Body of pancreas (tissue), 4 donors: Measurements from ENCODE around the gene CGNL1. TPM values are rescaled to one million over a fixed set of nuclear protein-coding genes. Genes with fewer than 3 reads are reported as not detected.

Experiments
- ATAC-seq: fragments of 150-250 bp; one replicate; pipeline ENCODE4 v1.9.1; 2016
- DNase-seq, 4 donors: peaks; one replicate each; pipeline ENCODE4 v3.0.0-alpha.2; 2019
- H3K27ac ChIP-seq, 4 donors: fragments of 200-600 bp; sonication (generic); 1 replicate in 3 of 4; 2 replicates in 1 of 4; pipeline versions ENCODE4 v1.5.1 to v1.6.1; 2016 to 2019; ENCODE audit warnings: mild to moderate bottlenecking in 1 of 4, mixed read lengths in 1 of 4, moderate library complexity in 1 of 4
- H3K27me3 ChIP-seq, 2 donors: fragments of 200-600 bp; sonication (generic); one replicate each; pipeline ENCODE4 v1.6.0; 2016; ENCODE audit warnings: mild to moderate bottlenecking in 1 of 2
- H3K36me3 ChIP-seq, 2 donors: fragments of 200-600 bp; sonication (generic); replicated peaks in 1 of 2; 2 replicates each; pipeline ENCODE4 v1.5.1; 2016; ENCODE audit warnings: low read depth in 2 of 2; ENCODE audit not compliant: insufficient read depth in 1 of 2
- H3K4me1 ChIP-seq: fragments of 200-600 bp; sonication (generic); one replicate; pipeline ENCODE4 v1.6.0; 2016
- H3K4me3 ChIP-seq, 2 donors: fragments of 200-600 bp; sonication (generic); 1 replicate in 1 of 2; 2 replicates in 1 of 2; pipeline ENCODE4 v1.5.1; 2016 to 2019
- H3K9me3 ChIP-seq, 3 donors: fragments of 200-600 bp; sonication (generic); 1 replicate in 2 of 3; 2 replicates in 1 of 3; pipeline ENCODE4 v1.5.1; 2016
- POLR2A ChIP-seq, 3 donors: fragments of 450-650 bp; IDR thresholded peaks; one replicate each; pipeline ENCODE4 v1.6.1; 2016; ENCODE audit warnings: antibody characterized with exemption in 3 of 3, mild to moderate bottlenecking in 2 of 3
- WGBS, 2 donors: methylation state at CpG; one replicate each; pipeline ENCODE4 v1.1.5; 2017; 5-methylcytosine and 5-hydroxymethylcytosine counted together
- intact Hi-C: fragments of 100-400 bp; cut with DNase I; formaldehyde crosslinking; loops from one replicate; pipeline ENCODE4 v1.15.1; 2023
- total RNA-seq, 2 donors: library from RNA; depleted of rRNA; stranded (reverse); fragments of >200 nt; gene quantifications; one replicate each; pipeline ENCODE4 v1.1.0, GENCODE V29; 2016
- TF ChIP-seq, protein P1 (sequence below), 7 experiments: fragments of 450-650 bp in 4 of 7; fragments of 200-600 bp in 3 of 7; sonication (generic) in 3 of 7; IDR thresholded peaks; one replicate each; pipeline ENCODE4 v1.5.1; 2016 to 2019; ENCODE audit warnings: antibody characterized with exemption in 7 of 7

Gene CGNL1
- total RNA-seq, 2 donors from 2014 or later, result 24.7 to 30.6 TPM

- H3K27me3 ChIP-seq, result no peaks in the 10 kb centered on the region
- 71 to 75% methylated on average over 11 to 12 of the region's 12 CpGs for WGBS, 2 donors
- no peak for ATAC-seq
- intact Hi-C loops, result no loop called here
- no peaks in the 10 kb centered on the region for H3K9me3 ChIP-seq
- H3K4me3 ChIP-seq, result no peak overlapping the region
- no peak overlapping the region for H3K27ac ChIP-seq
- DNase-seq, result no peak
- TF ChIP-seq, protein P1, sequence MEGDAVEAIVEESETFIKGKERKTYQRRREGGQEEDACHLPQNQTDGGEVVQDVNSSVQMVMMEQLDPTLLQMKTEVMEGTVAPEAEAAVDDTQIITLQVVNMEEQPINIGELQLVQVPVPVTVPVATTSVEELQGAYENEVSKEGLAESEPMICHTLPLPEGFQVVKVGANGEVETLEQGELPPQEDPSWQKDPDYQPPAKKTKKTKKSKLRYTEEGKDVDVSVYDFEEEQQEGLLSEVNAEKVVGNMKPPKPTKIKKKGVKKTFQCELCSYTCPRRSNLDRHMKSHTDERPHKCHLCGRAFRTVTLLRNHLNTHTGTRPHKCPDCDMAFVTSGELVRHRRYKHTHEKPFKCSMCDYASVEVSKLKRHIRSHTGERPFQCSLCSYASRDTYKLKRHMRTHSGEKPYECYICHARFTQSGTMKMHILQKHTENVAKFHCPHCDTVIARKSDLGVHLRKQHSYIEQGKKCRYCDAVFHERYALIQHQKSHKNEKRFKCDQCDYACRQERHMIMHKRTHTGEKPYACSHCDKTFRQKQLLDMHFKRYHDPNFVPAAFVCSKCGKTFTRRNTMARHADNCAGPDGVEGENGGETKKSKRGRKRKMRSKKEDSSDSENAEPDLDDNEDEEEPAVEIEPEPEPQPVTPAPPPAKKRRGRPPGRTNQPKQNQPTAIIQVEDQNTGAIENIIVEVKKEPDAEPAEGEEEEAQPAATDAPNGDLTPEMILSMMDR (IDR thresholded peaks at IDR 0.05), result no peak
- no peak for TF ChIP-seq POLR2A (IDR thresholded peaks at IDR 0.05)
- no peaks in the 10 kb centered on the region for H3K4me1 ChIP-seq
- no peaks in the 10 kb centered on the region for H3K36me3 ChIP-seq
Measured at GRCh38 chr15:57334257-57334656, 42.0 kb upstream of the CGNL1 start.

- TF ChIP-seq, protein P1 (IDR thresholded peaks at IDR 0.05), result no peak
- TF ChIP-seq POLR2A (IDR thresholded peaks at IDR 0.05), result no peak
- 68 to 72% methylated on average over 3 to 6 of the region's 6 CpGs for WGBS, 2 donors
- intact Hi-C loops, result loop anchor here (5.0 kb wide), 1 partner anchor 192 kb away; no protein-coding TSS in a partner anchor
- no peaks in the 10 kb centered on the region for H3K36me3 ChIP-seq
- DNase-seq (no peak), ATAC-seq (no peak)
- no peaks in the 10 kb centered on the region for H3K27me3 ChIP-seq
- no peaks in the 10 kb centered on the region for H3K4me1 ChIP-seq
- no peak overlapping the region for H3K4me3 ChIP-seq
- no peaks in the 10 kb centered on the region for H3K9me3 ChIP-seq
- H3K27ac ChIP-seq, result no peak overlapping the region
Measured at GRCh38 chr15:57335293-57335715, 41.0 kb upstream of the CGNL1 start.

DNA sequence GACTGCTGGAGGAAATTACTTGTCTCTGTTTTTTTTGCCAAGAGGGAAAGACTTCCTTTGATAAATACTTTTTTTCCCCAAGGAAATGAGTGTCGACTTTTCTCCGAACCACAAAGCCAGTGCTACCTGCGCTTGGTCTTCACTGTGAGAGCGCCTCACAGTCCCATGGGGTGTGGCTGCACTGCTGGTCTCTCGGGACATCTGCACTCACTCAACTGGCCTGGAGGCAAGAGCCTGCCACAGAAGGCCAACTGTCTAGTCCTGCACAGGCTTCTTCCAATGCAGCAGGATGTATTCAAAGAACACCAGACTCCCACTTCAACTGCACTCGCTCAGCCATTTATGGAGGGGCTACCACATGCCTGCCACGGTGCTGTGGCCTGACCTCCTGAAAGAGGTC, 40.6 kb upstream of the CGNL1 start:
- ATAC-seq (no peak), DNase-seq (no peak)
- Histone ChIP-seq H3K4me1 (no peaks in the 10 kb centered on the region), H3K9me3 (no peaks in the 10 kb centered on the region), H3K36me3 (no peaks in the 10 kb centered on the region), H3K27ac (no peak overlapping the region), H3K4me3 (no peak overlapping the region), H3K27me3 (no peaks in the 10 kb centered on the region)
- 76 to 79% methylated on average over 7 of the region's 7 CpGs for WGBS, 2 donors
- intact Hi-C loops, result loop anchor here (5.0 kb wide), 1 partner anchor 192 kb away; no protein-coding TSS in a partner anchor
- TF ChIP-seq POLR2A (IDR thresholded peaks at IDR 0.05), result no peak
- TF ChIP-seq, protein P1 (IDR thresholded peaks at IDR 0.05), result no peak

DNA sequence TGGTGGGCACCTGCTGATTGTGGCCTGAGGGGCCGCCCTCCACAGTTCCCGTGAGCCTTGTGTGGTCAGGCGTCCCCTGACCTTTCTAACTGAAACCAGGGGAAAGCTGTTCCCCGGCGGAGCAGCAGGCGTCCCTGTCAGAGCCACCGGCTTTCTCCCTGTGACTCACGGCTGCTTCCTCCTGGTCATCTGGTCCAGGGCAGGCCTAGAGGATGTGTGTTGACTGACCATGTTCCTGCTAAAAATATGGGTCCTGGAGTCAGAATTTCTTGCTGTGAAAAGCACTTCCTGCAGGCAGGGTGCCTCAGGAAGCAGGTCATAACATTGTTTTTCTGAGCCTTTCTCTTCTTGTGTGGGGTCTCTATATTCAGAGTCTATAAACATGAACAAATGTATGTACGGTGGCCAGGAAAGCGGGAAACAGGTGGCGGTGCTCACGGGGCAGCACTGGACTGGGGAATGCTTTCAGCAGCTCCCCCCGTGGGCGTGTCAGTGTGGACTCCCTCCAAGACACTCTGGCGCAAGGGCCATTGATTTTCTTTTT, 38.4 kb upstream of the CGNL1 start:
- Histone ChIP-seq H3K36me3 (no peaks in the 10 kb centered on the region), H3K27ac (no peak overlapping the region), H3K4me1 (no peaks in the 10 kb centered on the region), H3K9me3 (no peaks in the 10 kb centered on the region), H3K4me3 (no peak overlapping the region), H3K27me3 (no peaks in the 10 kb centered on the region)
- 65 to 73% methylated on average over 9 to 15 of the region's 15 CpGs for WGBS, 2 donors
- intact Hi-C loops, result loop anchor here (5.0 kb wide), 1 partner anchor 189 kb away; no protein-coding TSS in a partner anchor
- DNase-seq, result peak in 1 of 4 donors; percentile 20
- no peak for ATAC-seq
- no peak for TF ChIP-seq POLR2A (IDR thresholded peaks at IDR 0.05)
- TF ChIP-seq, protein P1 (IDR thresholded peaks at IDR 0.05), result no peak

DNA sequence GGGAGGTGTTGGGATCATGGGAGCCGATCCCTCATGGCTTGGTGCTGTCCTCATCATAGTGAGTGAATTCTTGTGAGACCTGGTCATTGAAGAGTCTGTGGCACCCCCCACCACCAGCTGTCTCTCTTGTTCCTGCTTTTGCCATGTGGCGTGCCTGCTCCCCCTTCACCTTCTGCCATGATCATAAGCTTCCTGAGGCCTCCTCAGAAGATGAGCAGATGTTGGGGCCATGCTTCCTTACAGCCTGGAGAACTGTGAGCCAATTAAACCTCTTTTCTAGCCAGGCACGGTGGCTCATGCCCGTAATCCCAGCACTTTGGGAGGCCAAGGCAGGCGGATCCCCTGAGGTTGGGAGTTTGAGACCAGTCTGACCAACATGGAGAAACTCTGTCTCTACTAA, 37.0 kb upstream of the CGNL1 start:
- H3K4me1 ChIP-seq, result peaks cover 10% of the 10 kb centered on the region
- intact Hi-C loops, result loop anchor here (5.0 kb wide), 1 partner anchor 188 kb away; no protein-coding TSS in a partner anchor
- no peak overlapping the region for H3K4me3 ChIP-seq
- no peaks in the 10 kb centered on the region for H3K9me3 ChIP-seq
- DNase-seq (no peak), ATAC-seq (no peak)
- H3K36me3 ChIP-seq, result no peaks in the 10 kb centered on the region
- TF ChIP-seq, protein P1 (IDR thresholded peaks at IDR 0.05), result no peak
- no peak for TF ChIP-seq POLR2A (IDR thresholded peaks at IDR 0.05)
- WGBS, 2 donors, result 84 to 87% methylated on average over 5 of the region's 5 CpGs
- H3K27me3 ChIP-seq, result no peaks in the 10 kb centered on the region
- no peak overlapping the region for H3K27ac ChIP-seq
